Stimulated activated CD4-positive, alpha-beta T cell treated with anti-CD3 and anti-CD28 coated beads, Interleukin-1b, Interleukin-23, amount 100 ng/mL, for 24 hours (primary cell): ENCODE results near the gene ESRRB.

Experiments
- DNase-seq, 4 experiments: peaks; one replicate each; pipeline ENCODE4 v3.0.0-alpha.2; 2020; ENCODE audit warnings: low read depth in 4 of 4, low spot score in 1 of 4

ESRRB gene

GRCh38 chr14:76375947-76376404 is at the start of gene ESRRB:
Gene ESRRB (plus strand): TSS chr14:76376137. CDS start chr14:76376402, 265 bp downstream.
- no peak for DNase-seq

GRCh38 chr14:76326918-76327689 is 48.8 kb upstream of the ESRRB start:
- DNase-seq = no peak

GRCh38 chr14:76328457-76329137 is 47.3 kb upstream of the ESRRB start:
- no peak for DNase-seq

GRCh38 chr14:76329154-76329928 is 46.6 kb upstream of the ESRRB start:
- no peak for DNase-seq

GRCh38 chr14:76329951-76330350 is 46.0 kb upstream of the ESRRB start:
- DNase-seq = no peak

DNA sequence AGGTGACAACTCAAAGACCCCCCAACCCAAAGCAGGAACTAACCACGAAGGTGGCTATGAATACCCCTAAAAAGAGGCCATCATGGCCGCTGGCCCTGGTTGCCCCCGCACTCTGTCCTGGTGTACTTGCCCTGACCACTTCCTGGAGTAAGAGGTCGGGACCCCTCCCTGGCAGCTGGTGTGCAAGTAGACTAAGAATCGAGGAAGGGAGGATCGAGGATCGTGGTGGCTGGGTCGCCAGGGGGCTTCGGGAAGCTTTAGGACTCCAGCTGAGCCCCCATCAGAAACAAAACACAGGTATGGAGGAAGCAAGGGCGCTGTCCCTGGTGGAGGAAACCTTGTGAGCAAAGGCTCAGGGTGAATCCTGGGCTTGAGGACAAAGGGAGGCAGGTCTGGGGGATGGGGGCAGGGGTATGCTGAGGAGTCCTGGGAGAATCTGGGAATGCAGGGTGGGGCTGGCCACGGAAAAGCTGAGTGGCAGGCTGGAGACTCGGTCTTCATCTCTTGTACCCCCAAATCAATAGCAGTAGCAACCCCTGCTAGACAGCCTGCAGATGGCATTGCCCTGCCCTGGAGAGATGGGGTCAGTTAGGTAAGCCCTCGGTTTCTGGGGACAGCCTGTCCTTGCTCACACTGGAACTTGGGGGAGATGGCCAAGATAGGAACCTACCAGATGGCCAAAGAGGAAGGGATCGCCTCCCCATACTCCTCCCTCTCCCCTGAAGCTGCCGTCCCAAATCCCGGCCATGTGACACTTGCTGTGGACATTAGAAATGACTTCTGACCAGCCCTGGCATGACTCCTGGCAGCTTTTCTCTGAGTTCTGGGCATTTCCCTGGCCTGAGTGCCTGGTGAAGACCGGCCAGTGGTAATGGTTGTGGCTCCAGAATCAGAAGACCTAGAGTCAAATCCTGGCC is 45.3 kb upstream of the ESRRB start:
- DNase-seq = no peak

DNA sequence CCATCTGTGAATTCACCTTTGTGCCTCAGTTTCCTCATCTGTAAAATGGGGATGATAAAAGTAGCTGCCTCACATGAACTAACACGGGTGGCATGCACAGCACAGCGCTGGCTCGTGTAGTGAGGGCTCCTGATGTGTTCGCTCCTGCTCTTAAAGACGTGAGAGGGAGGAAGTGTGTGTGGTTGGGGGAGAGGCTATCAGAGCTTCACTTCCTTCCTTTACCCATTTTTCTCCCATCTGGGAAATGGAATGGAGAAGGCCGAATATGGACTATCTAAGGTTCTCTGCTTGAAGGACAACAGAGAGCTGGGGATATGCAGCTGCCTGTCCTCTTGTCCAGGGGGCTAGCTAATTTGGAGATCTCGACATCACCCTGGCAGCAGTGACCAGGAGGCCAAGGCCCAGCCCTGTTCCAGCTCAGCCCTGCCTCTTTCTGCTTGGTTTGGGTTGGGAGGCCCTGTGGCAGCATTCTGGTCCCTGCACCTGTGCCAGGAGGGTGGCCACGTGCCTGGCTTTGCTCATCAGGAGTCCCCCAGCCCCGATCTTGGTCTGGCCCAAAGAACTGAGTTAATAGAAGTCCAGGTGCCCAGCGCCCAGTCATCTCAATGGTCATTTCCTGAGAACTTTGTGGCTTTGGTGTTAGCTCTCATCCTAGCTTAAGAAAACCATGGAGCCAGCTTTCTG is 44.5 kb upstream of the ESRRB start:
- no peak for DNase-seq

GRCh38 chr14:76333664-76334063 is 42.3 kb upstream of the ESRRB start:
- no peak for DNase-seq

GRCh38 chr14:76334316-76334715 is 41.6 kb upstream of the ESRRB start:
- no peak for DNase-seq

GRCh38 chr14:76336876-76337275 is 39.1 kb upstream of the ESRRB start:
- DNase-seq = no peak

GRCh38 chr14:76337635-76338545 is 38.0 kb upstream of the ESRRB start:
- DNase-seq = no peak

GRCh38 chr14:76339728-76340615 is 36.0 kb upstream of the ESRRB start:
- DNase-seq = no peak

GRCh38 chr14:76343386-76343785 is 32.6 kb upstream of the ESRRB start:
- DNase-seq = no peak

GRCh38 chr14:76346391-76347160 is 29.4 kb upstream of the ESRRB start:
- no peak for DNase-seq

DNA sequence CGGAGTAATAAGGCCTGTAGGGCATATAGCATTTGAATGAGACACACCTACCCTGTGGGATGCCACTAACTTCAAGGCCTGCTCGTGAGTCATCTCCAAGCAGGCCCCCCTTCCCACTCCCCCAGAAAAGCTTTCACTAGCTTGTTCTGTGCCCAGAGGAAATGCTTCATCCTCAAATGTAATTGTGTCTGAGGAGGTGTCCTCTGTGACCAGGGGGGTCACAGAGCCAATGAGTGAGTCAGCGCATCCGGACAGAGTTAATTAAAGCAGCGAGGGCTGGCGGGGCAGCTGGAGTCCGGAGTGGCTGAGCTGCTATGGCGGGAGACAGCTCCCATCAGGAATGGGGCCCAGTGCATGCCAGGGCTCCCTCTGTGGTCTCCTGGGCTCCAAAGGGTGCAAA is 27.0 kb upstream of the ESRRB start:
- DNase-seq = no peak

GRCh38 chr14:76349993-76350392 is 25.9 kb upstream of the ESRRB start:
- no peak for DNase-seq

DNA sequence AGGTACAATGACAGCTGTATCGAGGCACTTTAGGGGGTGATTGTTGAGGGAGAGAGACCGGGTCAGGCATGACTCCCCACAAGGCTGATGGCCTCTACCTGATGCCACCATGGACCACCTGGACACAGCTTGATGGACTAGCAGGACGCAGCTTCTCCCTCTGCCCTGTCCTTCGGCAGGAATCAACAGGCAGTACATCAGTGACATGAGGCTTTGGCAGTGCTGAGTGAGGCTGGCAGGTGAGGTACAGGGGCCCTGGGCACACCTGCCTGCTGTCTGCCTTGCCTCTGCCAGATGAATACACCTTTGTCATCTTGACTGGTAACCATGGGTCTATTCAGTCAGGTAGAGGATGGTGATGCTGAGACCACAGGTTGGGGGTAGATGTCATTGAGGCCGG is 25.3 kb upstream of the ESRRB start:
- DNase-seq = no peak
